CD4-positive, alpha-beta T cell treated with Interleukin-12 subunit alpha and Interleukin-12 subunit beta, for 1 hour (primary cell): ENCODE results near the gene NCEH1.

Experiments
- DNase-seq: peaks from one replicate; pipeline ENCODE4 v3.0.0-alpha.2; 2020

NCEH1 gene

DNA sequence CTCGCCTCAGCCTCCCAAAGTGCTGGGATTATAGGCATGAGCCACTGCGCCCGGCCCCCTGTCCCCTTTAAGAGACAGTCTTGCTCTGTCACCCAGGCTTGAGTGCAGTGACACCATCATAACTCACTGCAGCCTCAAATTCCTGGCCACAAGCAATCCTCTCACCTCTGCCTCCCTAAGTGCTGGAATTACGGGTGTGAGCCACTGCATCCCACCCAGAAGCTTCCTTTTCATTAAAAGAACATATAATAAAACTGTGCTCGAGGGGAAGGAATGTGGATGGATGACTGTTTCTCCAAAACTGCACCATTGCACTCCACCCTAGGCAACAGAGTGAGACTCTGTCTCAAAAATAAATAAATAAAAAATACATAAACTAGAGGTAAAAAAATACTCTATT is 70.1 kb downstream of the NCEH1 start:
- no peak for DNase-seq

DNA sequence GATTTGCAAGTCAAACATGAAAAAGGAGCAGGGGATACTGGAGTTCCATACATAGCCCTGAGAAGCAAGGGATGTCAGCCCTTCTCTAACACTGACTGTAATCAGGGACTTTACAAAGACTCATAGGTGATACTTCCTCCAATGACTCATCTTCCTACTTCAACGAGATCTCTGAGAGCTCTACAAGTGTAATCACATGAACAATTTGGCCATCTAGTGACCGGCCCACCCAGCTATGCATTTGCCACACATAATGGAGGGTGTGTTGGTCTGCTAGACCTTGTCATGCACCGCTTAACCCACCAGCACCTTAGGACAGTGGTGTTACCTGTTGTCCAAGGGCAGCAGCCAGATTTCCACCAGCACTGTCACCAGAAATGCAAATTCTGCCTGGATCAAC is 75.3 kb downstream of the NCEH1 start:
- peak; percentile 17 for DNase-seq

DNA sequence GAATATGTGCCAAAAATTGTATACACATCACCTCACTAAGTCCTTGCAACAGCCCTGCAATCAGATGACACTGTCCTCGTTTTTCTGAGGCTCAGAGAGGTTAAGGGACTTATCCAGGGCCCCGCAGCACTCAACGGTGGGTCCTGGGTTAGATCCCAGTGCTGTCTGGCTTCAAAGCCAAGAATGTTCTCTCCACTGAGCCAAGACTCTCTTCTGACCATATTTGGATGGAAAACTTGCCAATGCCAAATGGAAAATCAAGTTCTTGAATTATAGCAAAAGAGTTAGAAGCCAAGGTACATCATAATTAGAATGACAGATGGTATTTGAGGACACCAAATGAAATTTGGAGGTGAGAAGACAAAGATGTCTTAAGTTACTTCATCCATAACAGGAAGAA is 75.9 kb downstream of the NCEH1 start:
- no peak for DNase-seq

DNA sequence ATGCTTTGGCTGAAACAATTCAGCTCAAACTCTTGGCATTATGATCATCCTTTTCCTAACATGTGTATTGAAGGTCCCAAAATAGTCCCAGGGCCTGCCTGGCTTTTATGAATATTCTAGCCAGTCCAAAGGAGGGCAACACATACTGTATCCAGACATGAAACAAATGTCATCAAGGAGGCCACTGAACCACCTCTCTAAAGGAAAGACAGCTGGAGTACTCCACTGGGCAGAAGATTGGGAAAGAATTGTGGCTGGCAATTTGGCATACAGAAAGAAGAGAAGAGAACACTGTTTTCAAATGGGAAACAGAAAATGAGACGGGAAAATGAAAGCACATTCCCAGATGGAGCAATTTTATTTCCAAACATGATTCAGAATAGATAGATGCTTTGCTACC is 80.6 kb downstream of the NCEH1 start:
- no peak for DNase-seq

GRCh38 chr3:172629470-172629869 is 81.4 kb downstream of the NCEH1 start:
- no peak for DNase-seq

- DNase-seq, result no peak
Measured at GRCh38 chr3:172627057-172627809, 83.6 kb downstream of the NCEH1 start.

GRCh38 chr3:172626021-172626640 is 84.7 kb downstream of the NCEH1 start:
- DNase-seq, result no peak

DNA sequence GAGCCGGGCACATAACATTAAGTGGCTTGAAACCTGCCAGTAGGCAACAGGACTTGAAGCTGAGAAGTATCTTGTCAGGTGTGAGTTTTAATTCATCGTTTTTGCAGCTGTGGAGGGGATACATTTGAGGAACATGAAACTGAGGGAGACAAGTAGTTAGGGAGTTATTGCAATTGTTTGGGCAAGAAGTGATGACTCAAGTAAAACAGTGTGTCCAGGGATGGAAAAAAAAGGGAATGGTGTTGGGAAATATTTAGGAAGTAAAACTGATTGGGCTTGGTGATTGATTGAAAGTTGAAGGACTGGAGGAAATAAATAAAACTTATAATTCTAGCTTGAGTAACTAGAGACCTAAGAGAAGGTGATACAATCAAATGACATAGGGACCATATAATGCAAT is 85.5 kb downstream of the NCEH1 start:
- DNase-seq, result no peak

- DNase-seq, result no peak
Measured at GRCh38 chr3:172624999-172625398, 85.9 kb downstream of the NCEH1 start.

DNA sequence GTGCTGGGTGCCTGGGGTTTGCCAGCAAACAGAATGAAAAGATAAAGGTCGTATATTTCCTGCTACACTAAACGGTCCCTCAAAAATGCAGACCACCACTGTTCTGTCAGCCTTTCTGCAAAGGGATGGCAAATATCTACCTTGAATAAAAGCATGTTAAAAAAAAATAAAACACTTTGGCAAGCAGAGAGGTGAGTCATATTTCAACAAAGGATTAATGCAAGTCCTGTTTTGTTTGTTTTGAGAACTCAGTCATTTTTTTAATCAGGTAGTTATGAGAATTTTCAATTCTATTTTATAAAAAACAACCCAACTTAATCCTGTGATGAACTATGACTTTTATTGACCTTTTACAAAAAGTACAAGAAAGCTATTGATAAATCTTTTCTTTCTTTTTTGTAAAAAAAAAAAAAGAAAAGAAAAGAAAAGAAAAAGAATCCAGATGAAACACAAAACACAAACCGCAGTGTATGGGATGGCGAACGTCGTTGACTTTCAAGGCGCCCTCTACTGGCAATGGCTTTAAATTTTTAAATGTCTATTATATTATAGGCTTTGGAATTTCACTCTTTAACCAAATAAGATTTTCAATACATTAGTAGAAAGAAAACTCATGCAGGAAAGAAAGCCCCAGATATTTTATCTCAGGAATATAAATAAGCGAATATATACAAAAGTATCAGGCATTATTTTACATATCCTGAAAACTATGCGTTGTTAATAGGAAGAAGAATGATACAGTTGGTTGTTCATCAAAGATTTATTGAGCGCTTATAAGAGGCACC is 87.8 kb downstream of the NCEH1 start:
- peak; percentile 47 for DNase-seq

DNA sequence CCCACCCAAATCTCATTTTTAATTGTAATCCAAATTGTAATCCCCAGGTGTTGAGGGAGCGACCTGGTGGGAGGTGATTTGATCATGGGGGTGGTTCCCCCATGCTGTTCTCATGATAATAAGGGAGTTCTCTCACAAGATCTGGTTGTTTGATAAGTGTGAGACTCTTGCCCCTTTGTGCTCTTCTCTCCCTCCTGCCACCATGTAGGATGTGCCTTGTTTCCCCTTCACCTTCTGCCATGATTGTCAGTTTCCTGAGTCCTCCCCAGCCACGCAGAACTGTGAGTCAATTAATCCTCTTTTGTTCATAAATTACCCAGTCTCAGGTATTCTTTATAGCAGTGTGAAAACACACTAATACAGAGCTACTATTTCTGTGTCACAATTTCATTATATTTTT is 88.7 kb downstream of the NCEH1 start:
- no peak for DNase-seq

DNA sequence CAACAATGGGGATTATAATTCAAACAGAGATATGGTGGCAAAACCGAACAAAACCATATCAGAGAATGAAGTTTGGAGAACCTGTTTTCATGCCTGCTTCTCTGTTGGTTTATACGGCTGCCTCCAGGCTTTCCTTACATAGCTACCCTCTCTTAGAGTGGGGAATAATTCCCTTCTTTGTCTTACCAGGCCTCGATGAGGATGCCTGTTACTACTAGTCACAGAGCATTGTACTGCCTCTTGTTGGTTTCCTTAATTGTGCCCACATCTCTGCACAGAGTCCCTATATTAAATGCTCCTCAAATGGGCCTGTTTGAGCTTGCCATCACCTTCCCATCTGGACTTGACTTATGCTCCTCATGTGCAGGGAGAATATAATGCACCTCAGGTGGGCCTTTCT is 92.9 kb downstream of the NCEH1 start:
- DNase-seq, result no peak

GRCh38 chr3:172617013-172617706 is 93.7 kb downstream of the NCEH1 start:
- no peak for DNase-seq

- DNase-seq, result peak; percentile 14
Measured at GRCh38 chr3:172616031-172616461, 94.8 kb downstream of the NCEH1 start.

DNA sequence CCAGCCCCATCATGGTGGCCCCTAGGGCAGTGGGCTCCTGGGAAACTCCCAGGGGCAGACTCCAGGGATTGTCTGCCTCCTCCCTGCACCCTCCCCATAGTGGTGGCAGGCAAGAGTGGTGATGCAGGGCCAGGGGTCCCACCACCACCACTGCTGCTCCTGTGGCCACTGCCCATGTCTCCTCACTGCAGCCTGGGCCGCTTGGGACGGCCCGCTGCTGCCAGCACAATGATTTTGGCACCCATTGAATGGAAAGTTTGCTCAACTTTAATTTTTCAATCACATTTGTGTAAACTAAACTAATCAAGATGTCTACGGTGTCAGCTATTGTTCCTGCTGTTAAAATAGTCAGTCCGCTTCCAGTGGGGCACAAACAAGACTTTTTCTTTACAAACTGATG is 95.6 kb downstream of the NCEH1 start:
- no peak for DNase-seq

- no peak for DNase-seq
Measured at GRCh38 chr3:172614340-172615274, 96.3 kb downstream of the NCEH1 start.

GRCh38 chr3:172613845-172614244 is 97.0 kb downstream of the NCEH1 start:
- no peak for DNase-seq

DNA sequence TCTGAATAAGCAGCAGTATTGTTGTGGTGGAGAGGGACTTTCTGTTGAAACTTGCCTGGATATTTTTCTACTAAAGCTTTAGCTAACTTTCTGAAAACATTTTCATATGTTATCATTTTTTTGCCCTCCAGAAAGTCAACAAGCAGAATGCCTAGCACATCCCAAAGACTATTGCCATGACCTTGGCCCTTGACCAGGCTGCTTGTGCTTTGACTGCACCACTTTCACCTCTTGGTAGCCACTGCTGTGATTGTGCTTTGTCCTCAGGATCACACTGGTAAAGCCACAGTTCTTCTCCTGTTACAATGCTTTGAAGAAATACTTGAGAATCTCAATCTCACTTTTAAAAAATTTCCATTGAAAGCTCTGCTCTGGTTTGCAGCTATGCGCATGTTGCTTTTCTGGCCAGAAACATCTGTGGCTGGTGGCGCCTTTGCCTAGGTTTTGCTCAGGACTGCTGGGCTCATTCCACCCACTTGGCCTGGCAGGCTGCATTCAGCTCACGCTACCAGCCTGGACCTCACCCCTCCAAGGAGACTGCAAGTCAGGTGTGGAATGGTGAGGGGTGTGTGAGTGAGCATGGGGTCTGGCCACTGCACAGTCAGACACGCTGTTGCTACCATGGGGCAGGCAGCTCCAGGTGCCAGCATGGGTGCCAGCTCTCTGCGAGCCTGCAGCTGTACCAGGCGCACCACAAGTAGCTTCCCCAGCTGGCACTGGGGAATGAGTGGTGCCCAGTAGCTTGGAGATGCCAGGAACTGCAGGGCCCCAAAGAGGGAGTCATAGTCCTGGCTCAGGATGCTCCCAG is 97.8 kb downstream of the NCEH1 start:
- DNase-seq, result no peak

- DNase-seq, result no peak
Measured at GRCh38 chr3:172609750-172610149, 101.1 kb downstream of the NCEH1 start.

- DNase-seq, result no peak
Measured at GRCh38 chr3:172608575-172608974, 102.3 kb downstream of the NCEH1 start.
